ENCODE results near the gene IQSEC1. TPM values are rescaled to one million over a fixed set of nuclear protein-coding genes. Genes with fewer than 3 reads are reported as not detected.

The IQSEC1 gene
- total and polyA plus RNA-seq, 2 experiments from 2014 or later: 21.2 to 24.7 TPM

- DNase-seq (ENCODE audit: low spot score): no peak
Measured at GRCh38 chr3:12934431-12934830, 138.8 kb downstream of the IQSEC1 start.

GRCh38 chr3:12933901-12934300, 139.3 kb downstream of the IQSEC1 start:
- Histone ChIP-seq H3K9me2 (replicated peaks; ENCODE audit: insufficient read depth) (no peaks in the 10 kb centered on the region), H2AFZ (no peak overlapping the region), H3K36me3 (replicated peaks; ENCODE audit: insufficient read depth, low read depth) (no peaks in the 10 kb centered on the region), H3K27ac (no peak overlapping the region), H4K20me1 (ENCODE audit: insufficient read depth, poor library complexity, severe bottlenecking) (peaks cover 21% of the 10 kb centered on the region), H3K79me2 (peaks cover 5% of the 10 kb centered on the region), H3K4me1 (ENCODE audit: insufficient read depth) (peaks cover 9% of the 10 kb centered on the region), H3K4me2 (no peak overlapping the region), H3K9me3 (ENCODE audit: low read depth) (no peaks in the 10 kb centered on the region), H3K4me3 (no peak overlapping the region), H3K27me3 (no peaks in the 10 kb centered on the region)
- 94% methylated on average over 7 of the region's 7 CpGs for WGBS (ENCODE audit: low lambda C conversion rate, missing lambda C conversion rate)
- TF ChIP-seq, protein P1, sequence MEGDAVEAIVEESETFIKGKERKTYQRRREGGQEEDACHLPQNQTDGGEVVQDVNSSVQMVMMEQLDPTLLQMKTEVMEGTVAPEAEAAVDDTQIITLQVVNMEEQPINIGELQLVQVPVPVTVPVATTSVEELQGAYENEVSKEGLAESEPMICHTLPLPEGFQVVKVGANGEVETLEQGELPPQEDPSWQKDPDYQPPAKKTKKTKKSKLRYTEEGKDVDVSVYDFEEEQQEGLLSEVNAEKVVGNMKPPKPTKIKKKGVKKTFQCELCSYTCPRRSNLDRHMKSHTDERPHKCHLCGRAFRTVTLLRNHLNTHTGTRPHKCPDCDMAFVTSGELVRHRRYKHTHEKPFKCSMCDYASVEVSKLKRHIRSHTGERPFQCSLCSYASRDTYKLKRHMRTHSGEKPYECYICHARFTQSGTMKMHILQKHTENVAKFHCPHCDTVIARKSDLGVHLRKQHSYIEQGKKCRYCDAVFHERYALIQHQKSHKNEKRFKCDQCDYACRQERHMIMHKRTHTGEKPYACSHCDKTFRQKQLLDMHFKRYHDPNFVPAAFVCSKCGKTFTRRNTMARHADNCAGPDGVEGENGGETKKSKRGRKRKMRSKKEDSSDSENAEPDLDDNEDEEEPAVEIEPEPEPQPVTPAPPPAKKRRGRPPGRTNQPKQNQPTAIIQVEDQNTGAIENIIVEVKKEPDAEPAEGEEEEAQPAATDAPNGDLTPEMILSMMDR (IDR thresholded peaks at IDR 0.05; ENCODE audit: poor library complexity): no peak
- no peak for TF ChIP-seq EZH2 (IDR thresholded peaks at IDR 0.05; ENCODE audit: borderline replicate concordance)
- TF ChIP-seq EZH2phosphoT487 (IDR thresholded peaks at IDR 0.05; ENCODE audit: low read depth, severe bottlenecking, unreplicated experiment): no peak
- no peak for DNase-seq (ENCODE audit: low spot score)

More at GRCh38 chr3:12934431-12934830, 138.8 kb downstream of the IQSEC1 start:
- peaks cover 5% of the 10 kb centered on the region for H3K79me2 ChIP-seq
- WGBS (ENCODE audit: low lambda C conversion rate, missing lambda C conversion rate): 87% methylated on average over 8 of the region's 8 CpGs
- TF ChIP-seq EZH2 (IDR thresholded peaks at IDR 0.05; ENCODE audit: borderline replicate concordance) (no peak), EZH2phosphoT487 (IDR thresholded peaks at IDR 0.05; ENCODE audit: low read depth, severe bottlenecking, unreplicated experiment) (no peak)
- TF ChIP-seq, protein P1 (IDR thresholded peaks at IDR 0.05; ENCODE audit: poor library complexity): no peak
- no peak overlapping the region for H2AFZ ChIP-seq
- no peaks in the 10 kb centered on the region for H3K9me2 ChIP-seq (replicated peaks; ENCODE audit: insufficient read depth)
- peaks cover 21% of the 10 kb centered on the region for H4K20me1 ChIP-seq (ENCODE audit: insufficient read depth, poor library complexity, severe bottlenecking)
- no peak overlapping the region for H3K4me2 ChIP-seq
- no peak overlapping the region for H3K27ac ChIP-seq
- no peaks in the 10 kb centered on the region for H3K36me3 ChIP-seq (replicated peaks; ENCODE audit: insufficient read depth, low read depth)
- H3K27me3 ChIP-seq: no peaks in the 10 kb centered on the region
- H3K4me3 ChIP-seq: no peak overlapping the region
- H3K9me3 ChIP-seq (ENCODE audit: low read depth): no peaks in the 10 kb centered on the region
- H3K4me1 ChIP-seq (ENCODE audit: insufficient read depth): peaks cover 12% of the 10 kb centered on the region

DNA sequence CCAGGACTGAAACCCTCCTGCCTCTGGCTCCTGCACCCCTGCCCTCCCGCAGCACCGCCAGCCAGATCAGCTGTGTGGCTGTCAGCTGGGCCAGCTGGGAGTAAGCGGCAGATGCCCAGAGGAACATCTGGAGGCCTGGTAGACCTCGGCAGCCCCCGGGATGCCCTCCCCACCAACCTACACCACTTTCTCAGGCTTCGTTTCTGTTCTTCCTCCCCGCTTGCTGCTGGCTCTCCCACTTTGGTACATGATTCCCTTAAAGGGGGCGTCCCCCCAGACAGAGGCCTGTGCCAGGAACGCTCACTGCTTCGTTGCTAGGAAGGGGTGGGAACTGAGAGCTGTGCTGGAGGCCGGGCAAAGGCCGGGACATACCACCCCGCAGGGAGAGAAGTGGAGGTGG, 140.5 kb downstream of the IQSEC1 start:
- Histone ChIP-seq H3K4me1 (ENCODE audit: insufficient read depth) (peaks cover under 1% of the 10 kb centered on the region), H3K4me3 (no peak overlapping the region), H3K9me2 (replicated peaks; ENCODE audit: insufficient read depth) (no peaks in the 10 kb centered on the region), H3K27me3 (no peaks in the 10 kb centered on the region), H3K9me3 (ENCODE audit: low read depth) (no peaks in the 10 kb centered on the region), H3K79me2 (peaks cover 5% of the 10 kb centered on the region), H4K20me1 (ENCODE audit: insufficient read depth, poor library complexity, severe bottlenecking) (peaks cover 21% of the 10 kb centered on the region), H3K36me3 (replicated peaks; ENCODE audit: insufficient read depth, low read depth) (no peaks in the 10 kb centered on the region), H3K27ac (no peak overlapping the region), H2AFZ (no peak overlapping the region), H3K4me2 (no peak overlapping the region)
- no peak for DNase-seq (ENCODE audit: low spot score)
- WGBS (ENCODE audit: low lambda C conversion rate, missing lambda C conversion rate): 86% methylated on average over 11 of the region's 13 CpGs
- no peak for TF ChIP-seq EZH2 (IDR thresholded peaks at IDR 0.05; ENCODE audit: borderline replicate concordance)
- TF ChIP-seq EZH2phosphoT487 (IDR thresholded peaks at IDR 0.05; ENCODE audit: low read depth, severe bottlenecking, unreplicated experiment): no peak
- TF ChIP-seq, protein P1 (IDR thresholded peaks at IDR 0.05; ENCODE audit: poor library complexity): no peak

DNA sequence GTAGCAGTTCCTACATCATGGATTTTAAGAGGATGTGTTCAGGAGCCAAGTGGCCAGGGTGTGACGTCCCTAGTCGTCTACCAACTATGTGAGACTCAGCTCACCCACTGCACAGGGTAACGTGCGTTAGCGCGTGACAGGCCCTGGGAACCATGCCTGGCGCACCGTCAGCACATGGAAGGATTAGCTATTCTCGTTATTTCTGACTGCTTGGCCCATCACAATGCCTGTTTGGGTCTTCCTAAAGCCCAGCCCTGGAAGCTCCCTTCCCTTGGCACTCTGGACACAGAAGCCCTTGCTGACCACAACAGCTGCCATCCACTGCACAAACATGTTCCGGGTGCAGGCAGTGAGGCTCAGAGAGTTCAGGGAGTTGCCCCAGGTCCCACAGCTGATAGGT, 140.9 kb downstream of the IQSEC1 start:
- no peaks in the 10 kb centered on the region for H3K4me1 ChIP-seq (ENCODE audit: insufficient read depth)
- TF ChIP-seq, protein P1 (IDR thresholded peaks at IDR 0.05; ENCODE audit: poor library complexity): no peak
- no peak for TF ChIP-seq EZH2phosphoT487 (IDR thresholded peaks at IDR 0.05; ENCODE audit: low read depth, severe bottlenecking, unreplicated experiment)
- TF ChIP-seq EZH2 (IDR thresholded peaks at IDR 0.05; ENCODE audit: borderline replicate concordance): no peak
- no peak overlapping the region for H3K4me2 ChIP-seq
- no peaks in the 10 kb centered on the region for H3K9me2 ChIP-seq (replicated peaks; ENCODE audit: insufficient read depth)
- no peak overlapping the region for H2AFZ ChIP-seq
- peaks cover 21% of the 10 kb centered on the region for H4K20me1 ChIP-seq (ENCODE audit: insufficient read depth, poor library complexity, severe bottlenecking)
- no peaks in the 10 kb centered on the region for H3K36me3 ChIP-seq (replicated peaks; ENCODE audit: insufficient read depth, low read depth)
- DNase-seq (ENCODE audit: low spot score): no peak
- WGBS (ENCODE audit: low lambda C conversion rate, missing lambda C conversion rate): 95% methylated on average over 10 of the region's 10 CpGs
- no peaks in the 10 kb centered on the region for H3K27me3 ChIP-seq
- peaks cover 5% of the 10 kb centered on the region for H3K79me2 ChIP-seq
- no peak overlapping the region for H3K27ac ChIP-seq
- no peak overlapping the region for H3K4me3 ChIP-seq
- H3K9me3 ChIP-seq (ENCODE audit: low read depth): no peaks in the 10 kb centered on the region

Measured in hepatocyte (in vitro differentiated cells).